SK-N-SH treated with all-trans-retinoic acid at 6 μM for 48 hours (cell line): ENCODE measurements around the gene COG6.

Experiments used
- ARNTL ChIP-seq: fragments of 450-650 bp; formaldehyde crosslinking; IDR thresholded peaks from 2 replicates; pipeline ENCODE4 v1.5.0; 2020; ENCODE audit warnings: low read depth, mild to moderate bottlenecking, moderate library complexity, borderline replicate concordance
- BACH2 ChIP-seq: fragments of 250-450 bp; sonication (Bioruptor Pico); IDR thresholded peaks from 2 replicates; pipeline ENCODE4 v1.9.0; 2021; ENCODE audit warnings: mild to moderate bottlenecking, borderline replicate concordance
- CSDC2 ChIP-seq: fragments of 250-450 bp; sonication (Bioruptor Pico); IDR thresholded peaks from 2 replicates; pipeline ENCODE4 v1.5.0; 2020; ENCODE audit warnings: mild to moderate bottlenecking, moderate library complexity
- ESRRG ChIP-seq: fragments of 250-450 bp; sonication (Bioruptor Pico); IDR thresholded peaks from 2 replicates; pipeline ENCODE4 v1.6.1; 2021; ENCODE audit warnings: mild to moderate bottlenecking
- GLIS3 ChIP-seq: fragments of 250-450 bp; sonication (Bioruptor Pico); IDR thresholded peaks from 2 replicates; pipeline ENCODE4 v1.5.0; 2020; ENCODE audit warnings: mild to moderate bottlenecking, moderate library complexity
- PPARA ChIP-seq: fragments of 250-450 bp; sonication (Bioruptor Pico); IDR thresholded peaks from 2 replicates; pipeline ENCODE4 v1.5.0; 2020; ENCODE audit warnings: mild to moderate bottlenecking, borderline replicate concordance
- RARB ChIP-seq: fragments of 250-450 bp; sonication (Bioruptor Pico); IDR thresholded peaks from 2 replicates; pipeline ENCODE4 v1.8.0; 2021; ENCODE audit warnings: mild to moderate bottlenecking, moderate library complexity
- TCF4 ChIP-seq: fragments of 250-450 bp; sonication (Bioruptor Pico); IDR thresholded peaks from 2 replicates; pipeline ENCODE4 v1.8.0; 2021; ENCODE audit warnings: mild to moderate bottlenecking, moderate library complexity, borderline replicate concordance
- TOX ChIP-seq: fragments of 250-450 bp; sonication (Bioruptor Pico); IDR thresholded peaks from 2 replicates; pipeline ENCODE4 v1.8.0; 2021; ENCODE audit warnings: mild to moderate bottlenecking, moderate library complexity, borderline replicate concordance
- ZC3H10 ChIP-seq: fragments of 250-450 bp; sonication (Bioruptor Pico); IDR thresholded peaks from 2 replicates; pipeline ENCODE4 v1.5.1; 2021; ENCODE audit warnings: mild to moderate bottlenecking, moderate library complexity
- ZFP3 ChIP-seq: fragments of 250-450 bp; sonication (Bioruptor Pico); IDR thresholded peaks from 2 replicates; pipeline ENCODE4 v1.5.0; 2020; ENCODE audit warnings: mild to moderate bottlenecking, moderate library complexity
- ZFP30 ChIP-seq: fragments of 450-650 bp; formaldehyde crosslinking; IDR thresholded peaks from 2 replicates; pipeline ENCODE4 v1.5.0; 2022; ENCODE audit warnings: mild to moderate bottlenecking, moderate library complexity
- TF ChIP-seq, protein P1 (sequence below): fragments of 250-450 bp; sonication (Bioruptor Pico); IDR thresholded peaks from 2 replicates; pipeline ENCODE4 v1.8.0; 2020; ENCODE audit warnings: mild to moderate bottlenecking, moderate library complexity, borderline replicate concordance

DNA sequence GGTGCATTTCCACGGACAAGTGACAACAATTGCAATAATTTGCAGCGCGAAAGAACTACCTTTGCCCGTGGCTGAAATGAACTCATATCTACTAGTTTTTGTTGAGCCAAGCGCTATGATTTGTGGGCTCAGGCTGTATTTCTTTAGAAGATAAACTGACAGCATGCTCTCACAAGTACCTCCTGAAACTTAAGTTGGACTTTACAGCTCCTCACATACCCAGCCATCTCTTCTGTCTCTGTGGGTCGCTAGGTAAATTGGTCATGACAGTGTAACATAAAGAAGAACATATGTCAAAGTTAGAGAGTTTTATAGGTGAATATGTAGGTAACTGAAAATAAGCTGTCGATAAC is 839 bp downstream of the COG6 start:
- TF ChIP-seq CSDC2 (CRISPR knock-in tag) (no peak), ZFP30 (CRISPR knock-in tag) (no peak), GLIS3 (CRISPR knock-in tag) (no peak), ZFP3 (no peak), ARNTL (no peak), BACH2 (CRISPR knock-in tag) (no peak), PPARA (no peak), ZC3H10 (CRISPR knock-in tag) (no peak), ESRRG (CRISPR knock-in tag) (no peak), TOX (no peak), TCF4 (CRISPR knock-in tag) (no peak), RARB (no peak)
- TF ChIP-seq, protein P1, sequence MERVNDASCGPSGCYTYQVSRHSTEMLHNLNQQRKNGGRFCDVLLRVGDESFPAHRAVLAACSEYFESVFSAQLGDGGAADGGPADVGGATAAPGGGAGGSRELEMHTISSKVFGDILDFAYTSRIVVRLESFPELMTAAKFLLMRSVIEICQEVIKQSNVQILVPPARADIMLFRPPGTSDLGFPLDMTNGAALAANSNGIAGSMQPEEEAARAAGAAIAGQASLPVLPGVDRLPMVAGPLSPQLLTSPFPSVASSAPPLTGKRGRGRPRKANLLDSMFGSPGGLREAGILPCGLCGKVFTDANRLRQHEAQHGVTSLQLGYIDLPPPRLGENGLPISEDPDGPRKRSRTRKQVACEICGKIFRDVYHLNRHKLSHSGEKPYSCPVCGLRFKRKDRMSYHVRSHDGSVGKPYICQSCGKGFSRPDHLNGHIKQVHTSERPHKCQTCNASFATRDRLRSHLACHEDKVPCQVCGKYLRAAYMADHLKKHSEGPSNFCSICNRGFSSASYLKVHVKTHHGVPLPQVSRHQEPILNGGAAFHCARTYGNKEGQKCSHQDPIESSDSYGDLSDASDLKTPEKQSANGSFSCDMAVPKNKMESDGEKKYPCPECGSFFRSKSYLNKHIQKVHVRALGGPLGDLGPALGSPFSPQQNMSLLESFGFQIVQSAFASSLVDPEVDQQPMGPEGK (CRISPR knock-in tag): no peak
